Astrocyte (in vitro differentiated cells and primary cell): ENCODE measurements around the gene ALG6. TPM values are rescaled to one million over a fixed set of nuclear protein-coding genes. Genes with fewer than 3 reads are reported as not detected.

Experiments used
- DNase-seq: peaks from one replicate; pipeline ENCODE4 v3.0.0-alpha.2; 2010; ENCODE audit warnings: low read depth
- FAIRE-seq: peaks from 2 replicates; lab custom pipeline; 2011; peaks lifted over from hg19 to GRCh38; lab: Jason Lieb, UNC
- H2AFZ ChIP-seq: 2 replicates; pipeline ENCODE4 v1.6.0; 2012; ENCODE audit warnings: low read depth, low read length, inconsistent platforms
- H3K27ac ChIP-seq: 2 replicates; pipeline ENCODE4 v1.5.1; 2011; ENCODE audit warnings: low read depth, low read length, inconsistent platforms
- H3K27me3 ChIP-seq: 2 replicates; pipeline ENCODE4 v1.6.0; 2011; ENCODE audit warnings: low read length, inconsistent platforms; ENCODE audit not compliant: insufficient read depth
- H3K36me3 ChIP-seq: 2 replicates; pipeline ENCODE4 v1.5.1; 2011; ENCODE audit warnings: low read length, inconsistent platforms; ENCODE audit not compliant: insufficient read depth
- H3K4me1 ChIP-seq: 2 replicates; pipeline ENCODE4 v1.5.1; 2011; ENCODE audit warnings: low read length, inconsistent platforms; ENCODE audit not compliant: insufficient read depth
- H3K4me2 ChIP-seq: 2 replicates; pipeline ENCODE4 v1.6.0; 2012; ENCODE audit warnings: low read length, inconsistent platforms
- H3K4me3 ChIP-seq: 2 replicates; pipeline ENCODE4 v1.5.1; 2011; ENCODE audit warnings: low read depth, mild to moderate bottlenecking, low read length, inconsistent platforms; ENCODE audit not compliant: insufficient read depth
- H3K79me2 ChIP-seq: 2 replicates; pipeline ENCODE4 v1.6.0; 2012; ENCODE audit warnings: mild to moderate bottlenecking, low read length, inconsistent platforms; ENCODE audit not compliant: insufficient read depth
- H3K9ac ChIP-seq: 2 replicates; pipeline ENCODE4 v1.6.0; 2012; ENCODE audit warnings: mild to moderate bottlenecking, low read length, inconsistent platforms
- H3K9me3 ChIP-seq: 2 replicates; pipeline ENCODE4 v1.5.1; 2012; ENCODE audit warnings: low read depth, mild to moderate bottlenecking, low read length, inconsistent platforms; ENCODE audit not compliant: insufficient read depth
- H4K20me1 ChIP-seq: 2 replicates; pipeline ENCODE4 v1.6.0; 2012; ENCODE audit warnings: low read length, inconsistent platforms; ENCODE audit not compliant: insufficient read depth
- H3K27ac Mint-ChIP-seq: one replicate; pipeline ENCODE4 v1.8.0; 2021; ENCODE audit warnings: mild to moderate bottlenecking, mixed read lengths; ENCODE audit not compliant: unreplicated experiment
- H3K27me3 Mint-ChIP-seq: one replicate; pipeline ENCODE4 v1.8.0; 2021; ENCODE audit warnings: low read depth, mixed read lengths; ENCODE audit not compliant: unreplicated experiment
- H3K36me3 Mint-ChIP-seq: one replicate; pipeline ENCODE4 v1.8.0; 2021; ENCODE audit warnings: low read depth, mixed read lengths; ENCODE audit not compliant: unreplicated experiment
- H3K4me1 Mint-ChIP-seq: one replicate; pipeline ENCODE4 v1.8.0; 2021; ENCODE audit warnings: low read depth, mixed read lengths; ENCODE audit not compliant: unreplicated experiment
- H3K4me3 Mint-ChIP-seq: one replicate; pipeline ENCODE4 v1.8.0; 2021; ENCODE audit warnings: mild to moderate bottlenecking, moderate library complexity, mixed read lengths; ENCODE audit not compliant: unreplicated experiment
- H3K9me3 Mint-ChIP-seq: one replicate; pipeline ENCODE4 v1.8.0; 2021; ENCODE audit warnings: mild to moderate bottlenecking, mixed read lengths; ENCODE audit not compliant: unreplicated experiment
- EZH2 ChIP-seq: IDR thresholded peaks from 2 replicates; pipeline ENCODE4 v1.6.1; 2012; ENCODE audit warnings: mild to moderate bottlenecking, low read length, inconsistent platforms; ENCODE audit not compliant: insufficient read depth
- total RNA-seq: library from RNA; stranded (reverse); gene quantifications from 2 replicates; pipeline ENCODE4 v1.2.1, GENCODE V29; 2021
- TF ChIP-seq, protein P1 (sequence below): IDR thresholded peaks from 2 replicates; pipeline ENCODE4 v1.5.1; 2011; ENCODE audit warnings: low read depth, mild to moderate bottlenecking, inconsistent platforms, low read length, moderate library complexity; ENCODE audit not compliant: insufficient read depth

Gene ALG6
- total RNA-seq, 1 donor from 2014 or later: 7.8 TPM

DNA sequence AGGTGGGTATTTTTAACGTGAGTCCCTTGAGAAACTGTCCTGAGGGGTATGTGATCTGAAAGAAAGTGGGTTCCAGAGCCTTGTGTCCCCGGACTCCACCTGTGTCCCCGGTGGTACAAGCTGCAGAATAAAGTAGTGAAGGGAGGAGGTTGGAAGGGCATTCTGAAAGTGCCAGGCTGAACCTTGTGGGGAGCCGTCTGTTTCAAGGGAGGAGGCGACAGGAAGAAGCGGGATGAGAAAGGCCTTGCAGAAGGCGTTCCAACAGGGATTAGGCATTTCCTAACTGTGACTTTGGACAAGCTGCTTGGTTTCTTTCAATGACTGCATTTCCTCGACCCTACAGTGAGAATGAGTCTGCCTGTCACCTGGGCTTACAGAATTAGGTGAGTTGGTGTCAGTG lies 39.3 kb upstream of the ALG6 start:
- FAIRE-seq: no peak
- no peak overlapping the region for H3K4me2 ChIP-seq
- no peak overlapping the region for H3K4me3 Mint-ChIP-seq

DNA sequence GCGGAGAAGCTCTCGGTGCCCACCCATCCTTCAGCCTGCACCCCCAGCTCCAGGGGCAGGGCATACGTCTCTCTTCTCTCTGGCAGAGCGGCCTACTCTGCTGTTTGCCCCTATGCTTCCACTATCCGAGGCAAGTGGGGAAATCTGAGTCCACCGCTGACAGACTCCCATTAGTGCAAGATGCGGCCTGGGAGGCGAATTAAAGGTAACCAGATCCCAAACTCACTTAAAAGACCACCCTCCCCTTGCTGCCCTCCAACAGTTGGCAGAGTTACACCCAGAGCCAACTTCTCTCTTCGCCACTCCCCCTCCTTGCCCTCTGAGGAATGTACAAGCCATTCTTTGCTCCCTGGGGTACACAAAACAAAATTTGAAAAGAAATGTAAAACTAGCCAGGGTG lies 38.6 kb upstream of the ALG6 start:
- peaks cover 93% of the 10 kb centered on the region for H3K27me3 ChIP-seq
- no peaks in the 10 kb centered on the region for H3K4me1 ChIP-seq
- H2AFZ ChIP-seq: no peak overlapping the region
- Mint-ChIP-seq H3K27ac (no peak overlapping the region), H3K9me3 (peaks cover 16% of the 10 kb centered on the region), H3K36me3 (peaks cover 3% of the 10 kb centered on the region), H3K27me3 (peaks cover 75% of the 10 kb centered on the region), H3K4me1 (no peaks in the 10 kb centered on the region), H3K4me3 (no peak overlapping the region)
- DNase-seq (no peak), FAIRE-seq (no peak)
- peaks cover 12% of the 10 kb centered on the region for H4K20me1 ChIP-seq
- H3K4me2 ChIP-seq: no peak overlapping the region
- H3K9ac ChIP-seq: no peak overlapping the region
- H3K36me3 ChIP-seq: no peaks in the 10 kb centered on the region
- peaks cover 7% of the 10 kb centered on the region for H3K9me3 ChIP-seq
- no peak for TF ChIP-seq EZH2
- TF ChIP-seq, protein P1, sequence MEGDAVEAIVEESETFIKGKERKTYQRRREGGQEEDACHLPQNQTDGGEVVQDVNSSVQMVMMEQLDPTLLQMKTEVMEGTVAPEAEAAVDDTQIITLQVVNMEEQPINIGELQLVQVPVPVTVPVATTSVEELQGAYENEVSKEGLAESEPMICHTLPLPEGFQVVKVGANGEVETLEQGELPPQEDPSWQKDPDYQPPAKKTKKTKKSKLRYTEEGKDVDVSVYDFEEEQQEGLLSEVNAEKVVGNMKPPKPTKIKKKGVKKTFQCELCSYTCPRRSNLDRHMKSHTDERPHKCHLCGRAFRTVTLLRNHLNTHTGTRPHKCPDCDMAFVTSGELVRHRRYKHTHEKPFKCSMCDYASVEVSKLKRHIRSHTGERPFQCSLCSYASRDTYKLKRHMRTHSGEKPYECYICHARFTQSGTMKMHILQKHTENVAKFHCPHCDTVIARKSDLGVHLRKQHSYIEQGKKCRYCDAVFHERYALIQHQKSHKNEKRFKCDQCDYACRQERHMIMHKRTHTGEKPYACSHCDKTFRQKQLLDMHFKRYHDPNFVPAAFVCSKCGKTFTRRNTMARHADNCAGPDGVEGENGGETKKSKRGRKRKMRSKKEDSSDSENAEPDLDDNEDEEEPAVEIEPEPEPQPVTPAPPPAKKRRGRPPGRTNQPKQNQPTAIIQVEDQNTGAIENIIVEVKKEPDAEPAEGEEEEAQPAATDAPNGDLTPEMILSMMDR: no peak
- no peaks in the 10 kb centered on the region for H3K79me2 ChIP-seq
- no peak overlapping the region for H3K4me3 ChIP-seq
- H3K27ac ChIP-seq: no peak overlapping the region

More for the DNA sequence above, 39.3 kb upstream of the ALG6 start:
- H3K4me3 ChIP-seq: no peak overlapping the region
- peaks cover 74% of the 10 kb centered on the region for H3K27me3 Mint-ChIP-seq
- peaks cover 3% of the 10 kb centered on the region for H3K36me3 Mint-ChIP-seq
- no peak overlapping the region for H3K27ac ChIP-seq
- H3K9me3 Mint-ChIP-seq: peaks cover 16% of the 10 kb centered on the region
- H3K79me2 ChIP-seq: no peaks in the 10 kb centered on the region
- H3K9me3 ChIP-seq: peaks cover 7% of the 10 kb centered on the region
- TF ChIP-seq, protein P1: no peak
- TF ChIP-seq EZH2: no peak
- no peak overlapping the region for H3K9ac ChIP-seq
- H3K27ac Mint-ChIP-seq: no peak overlapping the region
- DNase-seq: no peak
- H3K27me3 ChIP-seq: peaks cover 93% of the 10 kb centered on the region
- no peaks in the 10 kb centered on the region for H3K4me1 ChIP-seq
- no peaks in the 10 kb centered on the region for H3K4me1 Mint-ChIP-seq
- no peaks in the 10 kb centered on the region for H3K36me3 ChIP-seq
- H2AFZ ChIP-seq: no peak overlapping the region
- H4K20me1 ChIP-seq: peaks cover 12% of the 10 kb centered on the region

GRCh38 chr1:63329621-63330330 lies 37.7 kb upstream of the ALG6 start:
- Histone ChIP-seq H3K4me2 (no peak overlapping the region), H3K27ac (no peak overlapping the region), H3K36me3 (no peaks in the 10 kb centered on the region), H3K27me3 (peaks cover 83% of the 10 kb centered on the region), H3K9ac (no peak overlapping the region), H3K9me3 (peaks cover 7% of the 10 kb centered on the region), H2AFZ (no peak overlapping the region), H3K4me1 (no peaks in the 10 kb centered on the region), H3K4me3 (no peak overlapping the region), H4K20me1 (peaks cover 12% of the 10 kb centered on the region), H3K79me2 (no peaks in the 10 kb centered on the region)
- H3K27me3 Mint-ChIP-seq: peaks cover 74% of the 10 kb centered on the region
- no peak for FAIRE-seq
- H3K4me1 Mint-ChIP-seq: no peaks in the 10 kb centered on the region
- H3K36me3 Mint-ChIP-seq: peaks cover 3% of the 10 kb centered on the region
- H3K4me3 Mint-ChIP-seq: no peak overlapping the region
- H3K9me3 Mint-ChIP-seq: peaks cover 14% of the 10 kb centered on the region
- TF ChIP-seq, protein P1: no peak
- peak; percentile 77 for TF ChIP-seq EZH2
- H3K27ac Mint-ChIP-seq: no peak overlapping the region
- DNase-seq: no peak
